Gastrocnemius medialis (tissue), 4 donors: ENCODE results near the gene LRIG3.

Experiments used
- POLR2A ChIP-seq, 2 donors: fragments of 450-650 bp; IDR thresholded peaks; one replicate each; pipeline ENCODE4 v1.6.1; 2017; ENCODE audit warnings: antibody characterized with exemption in 2 of 2, mild to moderate bottlenecking in 2 of 2, moderate library complexity in 2 of 2
- TF ChIP-seq, protein P1 (sequence below), 5 experiments: fragments of 450-650 bp in 3 of 5; fragments of 200-600 bp in 2 of 5; sonication (generic) in 2 of 5; IDR thresholded peaks in 4 of 5; conservative IDR thresholded peaks in 1 of 5; 1 replicate in 4 of 5; 2 replicates in 1 of 5; pipeline ENCODE4 v1.5.1; 2016 to 2019; ENCODE audit warnings: antibody characterized with exemption in 5 of 5, mild to moderate bottlenecking in 3 of 5, moderate library complexity in 3 of 5

DNA sequence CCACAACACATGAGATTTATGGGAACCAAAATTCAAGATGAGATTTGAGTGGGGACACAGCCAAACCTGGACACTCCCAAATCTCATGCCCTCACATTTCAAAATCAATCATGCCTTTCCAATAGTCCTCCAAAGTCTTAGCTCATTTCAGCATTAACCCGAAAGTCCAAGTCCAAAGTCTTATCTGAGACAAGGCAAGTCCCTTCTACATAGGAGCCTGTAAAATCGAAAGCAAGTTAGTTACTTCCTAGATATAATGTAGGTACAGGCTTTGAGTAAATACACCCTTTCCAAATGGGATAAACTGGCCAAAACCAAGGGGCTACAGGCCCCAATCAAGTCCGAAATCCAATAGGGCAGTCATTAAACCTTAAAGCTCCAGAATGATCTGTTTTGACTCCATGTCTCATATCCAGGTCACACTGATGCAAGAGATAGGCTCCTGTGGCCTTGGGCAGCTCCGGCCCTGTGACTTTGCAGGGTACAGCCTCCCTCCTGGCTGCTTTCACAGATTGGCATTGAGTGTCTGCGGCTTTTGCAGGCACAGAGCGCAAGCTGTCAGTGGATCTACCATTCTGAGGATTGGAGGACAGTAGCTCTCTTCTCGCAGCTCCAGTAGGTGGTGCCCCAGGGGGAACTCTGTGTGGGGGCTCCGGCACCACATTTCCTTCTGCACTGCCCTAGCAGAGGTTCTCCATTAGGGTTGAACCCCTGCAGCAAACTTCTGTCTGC lies 60.1 kb downstream of the LRIG3 start:
- TF ChIP-seq, protein P1, sequence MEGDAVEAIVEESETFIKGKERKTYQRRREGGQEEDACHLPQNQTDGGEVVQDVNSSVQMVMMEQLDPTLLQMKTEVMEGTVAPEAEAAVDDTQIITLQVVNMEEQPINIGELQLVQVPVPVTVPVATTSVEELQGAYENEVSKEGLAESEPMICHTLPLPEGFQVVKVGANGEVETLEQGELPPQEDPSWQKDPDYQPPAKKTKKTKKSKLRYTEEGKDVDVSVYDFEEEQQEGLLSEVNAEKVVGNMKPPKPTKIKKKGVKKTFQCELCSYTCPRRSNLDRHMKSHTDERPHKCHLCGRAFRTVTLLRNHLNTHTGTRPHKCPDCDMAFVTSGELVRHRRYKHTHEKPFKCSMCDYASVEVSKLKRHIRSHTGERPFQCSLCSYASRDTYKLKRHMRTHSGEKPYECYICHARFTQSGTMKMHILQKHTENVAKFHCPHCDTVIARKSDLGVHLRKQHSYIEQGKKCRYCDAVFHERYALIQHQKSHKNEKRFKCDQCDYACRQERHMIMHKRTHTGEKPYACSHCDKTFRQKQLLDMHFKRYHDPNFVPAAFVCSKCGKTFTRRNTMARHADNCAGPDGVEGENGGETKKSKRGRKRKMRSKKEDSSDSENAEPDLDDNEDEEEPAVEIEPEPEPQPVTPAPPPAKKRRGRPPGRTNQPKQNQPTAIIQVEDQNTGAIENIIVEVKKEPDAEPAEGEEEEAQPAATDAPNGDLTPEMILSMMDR (IDR thresholded peaks at IDR 0.05 in 4 of 5, conservative IDR thresholded peaks at IDR 0.05 in 1 of 5) = no peak
- TF ChIP-seq POLR2A (IDR thresholded peaks at IDR 0.05) = no peak
